Mucosa of descending colon (tissue), 3 donors: ENCODE measurements around the gene TACC2. TPM values are rescaled to one million over a fixed set of nuclear protein-coding genes. Genes with fewer than 3 reads are reported as not detected.
A peak's percentile ranks its signal among the peaks of the same experiment; 100 is the strongest.
"Not testable (repeated sequence)": the region's sequence is repeated elsewhere in the genome, so short reads cannot be mapped to it uniquely, and the experiment has no call there.

Experiments
- ATAC-seq: fragments of 200-7000 bp; cut with Tn5 transposase; one replicate; pipeline ENCODE4 v1.9.1; 2020; ENCODE audit warnings: mild to moderate bottlenecking, moderate library complexity
- DNase-seq, 3 donors: peaks; one replicate each; pipeline ENCODE4 v3.0.0-alpha.2; 2020
- H3K36me3 ChIP-seq: fragments of 200-600 bp; one replicate; pipeline ENCODE4 v1.8.0; 2021; ENCODE audit warnings: low read depth, mild to moderate bottlenecking
- H3K4me1 ChIP-seq: fragments of 200-600 bp; one replicate; pipeline ENCODE4 v1.8.0; 2021; ENCODE audit warnings: low read depth, mild to moderate bottlenecking
- H3K4me3 ChIP-seq: fragments of 200-600 bp; one replicate; pipeline ENCODE4 v1.8.0; 2021; ENCODE audit warnings: mild to moderate bottlenecking
- H3K9me3 ChIP-seq: fragments of 200-600 bp; one replicate; pipeline ENCODE4 v1.8.0; 2021; ENCODE audit warnings: mild to moderate bottlenecking
- CTCF ChIP-seq: fragments of 200-600 bp; IDR thresholded peaks from one replicate; pipeline ENCODE4 v1.8.0; 2022; ENCODE audit warnings: antibody characterized with exemption, mild to moderate bottlenecking
- intact Hi-C, 2 donors: fragments of 100-400 bp; cut with DNase I in 1 of 2; cut with micrococcal nuclease in 1 of 2; formaldehyde crosslinking; loops; one replicate each; pipeline versions ENCODE4 v1.11.0 to v1.11.1; 2022; cut with DNase I, micrococcal nuclease
- total RNA-seq, 3 donors: library from RNA; stranded (reverse); fragmentation: NEBNext Ultra II Directional in 2 of 3; extraction: Animal tissue kit (Norgen Biotek cat#: 25700) in 2 of 3; gene quantifications; one replicate each; pipeline versions ENCODE4 v1.2.1 to v1.2.4, GENCODE V29; 2021 to 2023
- donor health status: DM: no; HTN: no; CAD: no; lungs with moderate emphysema.
- donor health status: DM: no; HTN: no; CAD: no.
- donor health status: DM: no; HTN: yes; CAD: no.

TACC2 gene
- total RNA-seq, 3 donors from 2014 or later: 97.5 to 170 (median 133) TPM

- intact Hi-C loops: no loop called here
- ATAC-seq (no peak), DNase-seq (no peak)
- no peaks in the 10 kb centered on the region for H3K36me3 ChIP-seq
- H3K9me3 ChIP-seq: no peaks in the 10 kb centered on the region
- no peak for TF ChIP-seq CTCF
- peaks cover 10% of the 10 kb centered on the region for H3K4me1 ChIP-seq
- H3K4me3 ChIP-seq: no peak overlapping the region
These were observed 114.6 kb downstream of the TACC2 start for GRCh38 chr10:122103592-122103991.

GRCh38 chr10:122108786-122109185, 119.8 kb downstream of the TACC2 start:
- intact Hi-C loops, H3K4me1 ChIP-seq, DNase-seq, H3K9me3 ChIP-seq, H3K4me3 ChIP-seq, H3K36me3 ChIP-seq, ATAC-seq: not testable (repeated sequence)

- ATAC-seq (peak; percentile 58), DNase-seq (peak in 1 of 3 donors; percentile 49)
- Histone ChIP-seq H3K4me1 (peaks cover 5% of the 10 kb centered on the region), H3K9me3 (no peaks in the 10 kb centered on the region), H3K36me3 (no peaks in the 10 kb centered on the region), H3K4me3 (no peak overlapping the region)
- intact Hi-C loops: loop anchor here in 1 of 2 donors (10.0 kb wide), 1 partner anchor 57 kb away; no protein-coding TSS in a partner anchor
- no peak for TF ChIP-seq CTCF
These were observed 123.2 kb downstream of the TACC2 start for GRCh38 chr10:122112021-122112616.

GRCh38 chr10:122112625-122113160, 123.7 kb downstream of the TACC2 start:
- H3K36me3 ChIP-seq: no peaks in the 10 kb centered on the region
- peak overlapping the region; percentile 51 for H3K4me3 ChIP-seq
- ATAC-seq: peak; percentile 89
- peak; percentile 31 for TF ChIP-seq CTCF
- peaks cover 5% of the 10 kb centered on the region for H3K4me1 ChIP-seq
- intact Hi-C loops: loop anchor here in 1 of 2 donors (10.0 kb wide), 1 partner anchor 58 kb away; no protein-coding TSS in a partner anchor
- no peaks in the 10 kb centered on the region for H3K9me3 ChIP-seq
- peak; percentile 81 to 90 (median 89) for DNase-seq

- peak; percentile 78 to 83 (median 79) for DNase-seq
These were observed 124.4 kb downstream of the TACC2 start for GRCh38 chr10:122113161-122113944.

More at GRCh38 chr10:122113161-122113944, 124.4 kb downstream of the TACC2 start:
- peak; percentile 75 for ATAC-seq
- Histone ChIP-seq H3K9me3 (no peaks in the 10 kb centered on the region), H3K4me3 (peak overlapping the region; percentile 51), H3K36me3 (no peaks in the 10 kb centered on the region), H3K4me1 (peaks cover 5% of the 10 kb centered on the region)
- TF ChIP-seq CTCF: no peak
- intact Hi-C loops: loop anchor here in 1 of 2 donors (10.0 kb wide), 1 partner anchor 59 kb away; no protein-coding TSS in a partner anchor
